Fibroblast of villous mesenchyme (primary cell): ENCODE measurements around the gene MBD5. TPM values are rescaled to one million over a fixed set of nuclear protein-coding genes. Genes with fewer than 3 reads are reported as not detected.

ENCODE experiments used
- DNase-seq: peaks from one replicate; pipeline ENCODE4 v3.0.0-alpha.2; 2010; ENCODE audit warnings: low read depth
- H3K4me3 ChIP-seq: 2 replicates; pipeline ENCODE4 v1.5.1; 2011; ENCODE audit warnings: low read depth, mild to moderate bottlenecking, low read length
- total RNA-seq: library from RNA; depleted of rRNA; stranded (reverse); fragments of >200 nt; gene quantifications from 2 replicates; pipeline ENCODE4 v1.2.3, GENCODE V29; 2012
- TF ChIP-seq, protein P1 (sequence below): IDR thresholded peaks from 2 replicates; pipeline ENCODE4 v1.5.1; 2012; ENCODE audit warnings: low read depth, mild to moderate bottlenecking, low read length; ENCODE audit not compliant: insufficient read depth

MBD5 gene
- total RNA-seq, 1 donor = 35.0 TPM

DNA sequence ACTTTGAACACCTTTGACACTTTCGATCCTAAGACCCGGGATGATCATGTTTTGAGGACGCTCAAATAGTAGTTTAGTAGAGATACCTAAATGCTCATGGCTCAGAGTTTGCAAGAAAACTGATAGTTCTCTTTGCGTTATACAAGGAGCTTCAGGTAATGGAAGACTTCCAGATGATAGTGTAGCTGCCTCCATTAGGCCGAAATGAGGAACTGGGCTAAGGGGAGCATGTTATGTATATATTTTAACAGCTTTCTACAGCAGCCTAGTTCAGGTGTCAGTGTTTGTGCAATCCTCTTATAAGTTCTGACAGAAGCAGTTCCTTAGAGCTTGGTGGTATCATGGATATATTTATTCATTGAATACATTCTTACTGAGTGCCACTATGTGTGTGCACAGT lies 496.9 kb downstream of the MBD5 start:
- TF ChIP-seq, protein P1, sequence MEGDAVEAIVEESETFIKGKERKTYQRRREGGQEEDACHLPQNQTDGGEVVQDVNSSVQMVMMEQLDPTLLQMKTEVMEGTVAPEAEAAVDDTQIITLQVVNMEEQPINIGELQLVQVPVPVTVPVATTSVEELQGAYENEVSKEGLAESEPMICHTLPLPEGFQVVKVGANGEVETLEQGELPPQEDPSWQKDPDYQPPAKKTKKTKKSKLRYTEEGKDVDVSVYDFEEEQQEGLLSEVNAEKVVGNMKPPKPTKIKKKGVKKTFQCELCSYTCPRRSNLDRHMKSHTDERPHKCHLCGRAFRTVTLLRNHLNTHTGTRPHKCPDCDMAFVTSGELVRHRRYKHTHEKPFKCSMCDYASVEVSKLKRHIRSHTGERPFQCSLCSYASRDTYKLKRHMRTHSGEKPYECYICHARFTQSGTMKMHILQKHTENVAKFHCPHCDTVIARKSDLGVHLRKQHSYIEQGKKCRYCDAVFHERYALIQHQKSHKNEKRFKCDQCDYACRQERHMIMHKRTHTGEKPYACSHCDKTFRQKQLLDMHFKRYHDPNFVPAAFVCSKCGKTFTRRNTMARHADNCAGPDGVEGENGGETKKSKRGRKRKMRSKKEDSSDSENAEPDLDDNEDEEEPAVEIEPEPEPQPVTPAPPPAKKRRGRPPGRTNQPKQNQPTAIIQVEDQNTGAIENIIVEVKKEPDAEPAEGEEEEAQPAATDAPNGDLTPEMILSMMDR = no peak
- H3K4me3 ChIP-seq = no peak overlapping the region
- no peak for DNase-seq

DNA sequence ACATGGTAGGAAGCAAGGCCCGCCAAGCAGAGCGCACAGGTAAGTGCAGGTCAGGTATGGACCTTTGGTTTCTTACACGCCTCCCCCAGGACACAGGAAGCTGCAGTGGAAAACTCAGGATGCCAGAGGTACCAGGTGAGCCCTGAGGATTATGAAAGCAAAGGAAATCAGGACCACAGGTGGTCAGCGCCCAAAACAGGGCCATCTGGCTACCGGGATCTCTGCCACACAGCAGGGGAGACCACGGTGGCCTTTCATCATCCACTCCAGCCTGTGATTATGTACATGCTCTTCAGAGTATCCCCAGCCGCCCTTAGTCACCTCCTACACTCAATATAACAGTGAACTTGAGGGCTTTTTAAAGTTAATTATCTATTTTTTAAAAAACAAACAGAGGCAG lies 498.1 kb downstream of the MBD5 start:
- TF ChIP-seq, protein P1 = no peak
- DNase-seq = no peak
- H3K4me3 ChIP-seq = no peak overlapping the region

DNA sequence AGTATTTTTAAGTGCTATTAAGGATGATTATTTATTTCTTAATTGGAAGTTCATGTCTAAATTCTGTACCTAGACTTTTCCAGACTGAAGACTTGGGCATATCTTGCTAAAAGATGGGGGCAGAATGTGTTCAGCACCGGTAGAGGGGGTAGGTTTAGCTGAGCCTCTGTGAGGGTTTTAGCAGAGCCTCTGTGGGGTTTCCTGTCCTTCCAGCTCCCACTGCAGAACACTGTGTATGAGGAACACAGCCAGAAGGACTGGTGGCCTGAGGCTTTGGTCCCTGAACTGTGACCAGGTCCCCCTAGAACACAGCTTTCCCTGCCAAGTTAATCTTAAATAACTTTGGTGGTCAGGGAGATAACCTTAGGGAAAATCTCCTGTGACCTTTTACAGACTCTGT lies 500.3 kb downstream of the MBD5 start:
- DNase-seq = no peak
- H3K4me3 ChIP-seq = no peak overlapping the region
- TF ChIP-seq, protein P1 = no peak

DNA sequence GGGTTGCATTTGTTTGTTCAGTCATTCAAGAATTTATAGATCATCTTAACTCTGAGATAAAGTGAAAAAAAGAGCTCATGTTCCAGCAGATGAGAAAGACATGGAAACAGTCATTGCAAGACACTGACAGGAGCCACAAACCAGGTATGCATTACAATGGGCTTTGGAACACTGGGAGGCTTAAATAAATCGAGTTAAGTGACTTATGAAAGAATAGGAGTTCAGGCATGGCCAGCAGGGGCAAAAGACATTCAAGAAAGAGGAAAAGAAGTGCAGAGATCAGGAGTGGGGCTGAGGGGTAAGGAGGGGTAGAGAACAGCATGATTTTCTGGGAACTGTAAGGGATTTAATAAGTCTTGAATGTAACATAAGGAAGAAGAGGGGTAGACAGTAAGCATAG lies 502.4 kb downstream of the MBD5 start:
- TF ChIP-seq, protein P1 = no peak
- H3K4me3 ChIP-seq = no peak overlapping the region
- no peak for DNase-seq

DNA sequence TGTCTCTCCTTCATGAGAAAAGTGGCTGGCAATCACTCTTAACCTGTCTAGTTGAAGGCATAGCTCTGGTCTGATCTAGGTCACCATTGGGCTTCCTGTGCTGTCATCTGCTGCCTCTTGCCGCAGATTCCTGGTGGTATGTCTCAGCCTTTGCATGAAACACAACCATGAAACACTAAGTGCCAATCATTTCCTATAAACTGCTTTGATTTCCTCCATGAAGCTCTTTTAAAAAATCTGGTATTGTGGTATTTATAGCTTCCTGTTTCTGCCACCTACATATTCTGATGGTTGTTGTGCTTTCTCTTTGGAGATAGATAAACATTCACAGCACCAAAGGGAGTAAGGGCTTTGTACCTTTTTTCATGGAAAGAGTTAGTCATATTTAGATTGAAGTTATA lies 503.6 kb downstream of the MBD5 start:
- TF ChIP-seq, protein P1 = no peak
- no peak for DNase-seq
- H3K4me3 ChIP-seq = no peak overlapping the region

DNA sequence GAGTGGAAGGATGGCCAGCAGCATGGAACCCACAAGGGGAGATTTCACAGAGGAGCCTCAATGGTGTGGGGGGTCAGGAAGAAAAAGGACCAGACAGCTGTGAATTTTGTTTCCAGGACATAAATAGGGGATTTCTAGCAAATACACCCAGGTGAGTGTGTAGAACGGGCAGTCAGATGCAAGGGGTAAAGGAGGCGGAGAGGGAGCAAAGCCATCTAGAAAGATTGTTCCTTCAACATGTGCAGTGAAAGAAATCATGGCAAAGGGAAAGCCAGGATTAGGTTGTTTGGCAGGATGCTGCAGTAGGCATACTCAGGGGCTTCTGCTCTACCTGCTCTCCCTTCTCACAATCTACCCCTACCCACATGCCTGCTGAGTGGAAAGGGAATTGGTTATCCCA lies 504.2 kb downstream of the MBD5 start:
- no peak overlapping the region for H3K4me3 ChIP-seq
- TF ChIP-seq, protein P1 = no peak
- no peak for DNase-seq
